Measurements from ENCODE around the gene NDUFB5.

DNA sequence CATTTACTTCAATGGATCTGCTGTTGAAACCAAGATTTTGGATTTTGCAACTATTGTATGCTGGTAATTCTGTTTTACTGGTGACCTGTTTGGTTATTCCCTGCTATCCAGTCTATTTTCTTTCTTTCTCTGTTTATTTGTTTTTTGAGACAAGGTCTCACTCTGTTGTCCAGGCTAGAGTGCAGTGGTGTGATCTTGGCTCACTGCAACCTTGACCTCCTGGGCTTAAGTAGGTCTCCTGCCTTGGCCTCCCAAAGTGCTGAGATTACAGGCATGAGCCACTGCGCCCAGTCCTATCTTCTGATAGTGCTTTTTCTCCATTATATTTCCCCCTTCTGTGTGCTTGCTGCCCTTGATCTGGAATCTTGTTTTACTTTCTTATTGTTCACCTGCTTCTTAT, 63.8 kb downstream of the NDUFB5 start:
- TF ChIP-seq, protein P1, sequence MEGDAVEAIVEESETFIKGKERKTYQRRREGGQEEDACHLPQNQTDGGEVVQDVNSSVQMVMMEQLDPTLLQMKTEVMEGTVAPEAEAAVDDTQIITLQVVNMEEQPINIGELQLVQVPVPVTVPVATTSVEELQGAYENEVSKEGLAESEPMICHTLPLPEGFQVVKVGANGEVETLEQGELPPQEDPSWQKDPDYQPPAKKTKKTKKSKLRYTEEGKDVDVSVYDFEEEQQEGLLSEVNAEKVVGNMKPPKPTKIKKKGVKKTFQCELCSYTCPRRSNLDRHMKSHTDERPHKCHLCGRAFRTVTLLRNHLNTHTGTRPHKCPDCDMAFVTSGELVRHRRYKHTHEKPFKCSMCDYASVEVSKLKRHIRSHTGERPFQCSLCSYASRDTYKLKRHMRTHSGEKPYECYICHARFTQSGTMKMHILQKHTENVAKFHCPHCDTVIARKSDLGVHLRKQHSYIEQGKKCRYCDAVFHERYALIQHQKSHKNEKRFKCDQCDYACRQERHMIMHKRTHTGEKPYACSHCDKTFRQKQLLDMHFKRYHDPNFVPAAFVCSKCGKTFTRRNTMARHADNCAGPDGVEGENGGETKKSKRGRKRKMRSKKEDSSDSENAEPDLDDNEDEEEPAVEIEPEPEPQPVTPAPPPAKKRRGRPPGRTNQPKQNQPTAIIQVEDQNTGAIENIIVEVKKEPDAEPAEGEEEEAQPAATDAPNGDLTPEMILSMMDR (conservative IDR thresholded peaks at IDR 0.05; ENCODE audit: low read depth, low read length) = no peak
- no peak for TF ChIP-seq EZH2 (IDR thresholded peaks at IDR 0.05; ENCODE audit: borderline replicate concordance, low read depth, low read length, poor library complexity, severe bottlenecking)
